ENCODE results near the gene PACRG.

PACRG gene

DNA sequence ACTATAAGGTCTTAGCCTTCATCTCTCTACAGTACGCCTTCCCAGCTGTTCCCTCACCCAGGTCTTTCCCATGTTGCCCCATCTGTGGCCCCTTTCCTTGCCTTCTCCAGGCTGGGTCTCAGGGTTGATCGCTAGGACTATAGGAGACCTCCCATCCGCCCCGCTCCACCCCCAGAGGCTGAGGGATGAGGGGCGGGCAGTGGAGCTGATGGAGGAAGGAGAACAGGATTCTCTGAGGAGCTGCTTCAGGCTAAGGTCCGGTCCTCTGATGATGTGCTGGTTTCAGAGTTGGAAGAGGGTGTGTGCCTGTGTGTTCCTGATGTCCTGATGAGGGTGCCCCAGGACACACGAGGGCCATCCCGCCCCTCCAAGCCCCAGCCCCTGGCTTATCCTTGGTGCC is 531.9 kb downstream of the PACRG start:
- DNase-seq = no peak

DNA sequence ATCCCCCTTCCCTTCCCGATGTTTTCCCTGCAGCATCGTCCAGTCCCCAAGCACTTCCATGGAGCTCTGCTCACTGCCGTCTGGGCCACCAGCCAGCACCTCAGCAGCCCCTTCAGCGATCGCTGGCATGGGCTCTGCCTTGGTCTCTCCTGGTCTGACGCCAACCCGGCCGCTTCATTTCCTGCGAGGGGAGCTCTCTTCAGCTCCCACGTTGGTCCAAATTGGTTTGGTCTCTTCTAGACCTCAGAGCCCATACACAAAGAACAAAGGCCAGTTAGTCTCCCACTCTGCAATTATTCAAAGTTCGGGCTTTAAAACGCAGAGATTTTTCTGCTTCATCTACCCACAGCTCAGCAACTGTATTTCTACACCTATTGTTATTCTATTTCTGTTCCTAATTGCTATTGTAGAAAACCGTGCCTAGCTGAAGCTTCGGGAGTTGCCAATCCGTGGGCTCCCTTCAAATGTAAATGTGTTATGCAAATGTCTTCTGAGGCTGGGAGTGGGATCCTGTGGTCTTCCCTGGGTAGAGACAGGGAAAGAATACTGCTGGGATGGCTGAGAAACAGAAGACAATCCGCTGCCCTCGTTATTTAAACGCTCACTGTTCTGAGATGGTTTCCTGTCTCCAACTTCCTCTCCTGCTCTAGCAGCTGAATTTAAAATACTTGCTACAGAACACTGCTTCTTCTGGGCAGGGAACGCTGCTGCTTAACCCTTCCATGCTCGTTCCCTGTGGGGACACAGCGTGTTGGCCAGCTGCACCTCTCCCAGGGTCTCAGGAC is 532.5 kb downstream of the PACRG start:
- DNase-seq = no peak

DNA sequence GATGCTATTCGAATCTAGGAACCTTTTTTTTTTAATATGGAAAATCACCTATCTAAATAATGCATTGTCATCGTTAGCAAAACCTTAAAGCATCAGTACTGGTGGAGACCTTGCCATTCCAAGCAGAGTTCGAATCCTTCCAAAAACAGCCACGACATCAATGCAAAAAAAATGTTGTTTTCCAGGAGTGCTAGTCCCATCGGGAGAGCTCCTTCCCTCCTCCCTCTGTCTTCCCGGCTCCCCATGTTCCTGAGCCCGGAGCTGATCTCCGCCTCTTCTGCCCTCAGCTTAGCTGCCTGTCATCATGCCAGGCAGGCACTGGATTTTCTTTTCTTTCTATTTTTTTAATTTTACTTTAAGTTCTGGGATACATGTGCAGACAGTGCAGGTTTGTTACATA is 533.1 kb downstream of the PACRG start:
- DNase-seq = no peak

DNA sequence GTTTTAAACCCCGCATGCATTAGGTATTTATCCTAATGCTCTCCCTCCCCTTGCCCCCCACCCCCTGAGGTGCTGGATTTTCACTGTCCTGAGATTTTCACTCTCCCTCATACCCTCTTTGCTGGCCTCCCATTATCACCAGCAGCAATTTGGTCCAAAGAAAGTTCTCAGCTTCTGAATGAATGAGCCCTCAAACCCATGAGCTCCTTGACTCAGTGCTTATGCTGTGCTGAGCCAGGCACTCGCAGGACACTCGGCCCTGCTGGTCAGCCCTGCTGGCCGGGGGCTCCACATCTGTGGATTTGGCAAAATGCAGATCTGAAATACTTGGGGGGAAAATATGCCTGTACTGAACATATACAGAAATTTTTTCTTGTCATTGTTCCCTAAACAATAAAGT is 533.6 kb downstream of the PACRG start:
- no peak for DNase-seq

DNA sequence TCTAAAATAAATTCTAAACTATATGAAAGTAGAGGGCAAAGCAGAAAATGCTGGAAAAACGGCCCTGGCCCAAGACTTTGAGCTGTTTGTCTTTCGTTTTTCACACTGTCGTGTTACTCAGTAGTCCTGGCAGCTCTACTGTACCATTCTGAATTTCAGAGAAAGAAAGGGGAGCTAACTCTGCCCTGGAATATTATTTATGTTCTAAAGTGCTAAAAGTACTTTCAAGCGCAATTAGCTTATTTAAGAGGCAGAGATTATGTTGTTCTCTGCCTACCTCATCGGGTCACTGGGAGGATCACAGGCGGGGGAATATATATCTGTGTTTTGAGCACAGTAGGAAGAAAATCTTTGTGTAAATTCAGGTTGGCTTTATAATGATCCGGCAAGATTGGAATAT is 534.3 kb downstream of the PACRG start:
- DNase-seq = no peak

DNA sequence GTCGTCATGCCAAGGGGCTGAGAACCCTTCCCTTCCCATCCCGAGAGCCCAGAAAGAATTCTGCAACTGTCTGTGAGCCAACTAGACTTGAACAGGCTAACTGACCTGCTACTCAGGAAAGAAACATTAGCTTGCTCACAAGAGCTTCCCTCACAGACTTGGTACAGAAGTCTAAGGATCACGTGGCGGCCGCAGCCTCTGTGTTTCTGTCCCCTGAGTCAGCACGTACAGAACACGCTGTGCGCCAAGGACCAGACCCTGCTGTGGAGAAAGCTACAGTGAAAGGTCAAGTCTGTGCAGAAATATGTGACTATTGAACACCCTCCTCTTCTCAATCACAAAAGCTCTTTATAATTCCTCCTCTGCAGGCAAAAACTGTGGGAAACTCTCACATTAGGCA is 535.4 kb downstream of the PACRG start:
- no peak for DNase-seq

DNA sequence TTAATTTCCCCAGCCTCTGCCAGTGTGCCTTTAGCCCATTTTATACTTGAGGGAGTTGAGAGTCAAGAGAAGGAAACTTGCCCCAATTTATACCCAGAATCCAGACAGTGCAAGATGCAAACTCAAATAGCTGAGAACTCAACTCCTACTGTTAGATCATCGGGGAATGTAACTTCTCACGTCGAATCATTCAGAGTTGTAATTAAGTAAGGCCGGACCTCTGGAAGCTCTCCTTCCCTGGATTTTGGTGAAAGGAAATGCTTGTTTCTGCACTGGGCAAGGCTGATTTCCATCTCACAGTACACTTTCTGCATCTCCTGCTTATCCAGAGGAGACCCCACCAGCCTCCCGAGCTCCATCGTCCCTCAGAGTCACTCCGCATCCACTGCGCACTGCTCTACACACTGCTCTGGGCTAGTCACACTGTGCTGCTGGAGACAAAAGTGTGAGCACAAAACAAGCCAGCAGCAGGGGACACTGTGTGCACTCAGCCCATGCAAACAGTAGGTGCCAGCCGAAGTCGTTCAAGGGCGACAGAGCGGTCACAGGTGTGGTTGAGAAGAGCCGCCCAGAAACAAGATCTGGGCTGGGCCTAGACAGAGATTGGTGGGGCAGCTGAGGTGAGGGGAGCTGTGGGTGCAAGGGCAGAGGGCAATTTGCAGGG is 536.4 kb downstream of the PACRG start:
- DNase-seq = no peak

DNA sequence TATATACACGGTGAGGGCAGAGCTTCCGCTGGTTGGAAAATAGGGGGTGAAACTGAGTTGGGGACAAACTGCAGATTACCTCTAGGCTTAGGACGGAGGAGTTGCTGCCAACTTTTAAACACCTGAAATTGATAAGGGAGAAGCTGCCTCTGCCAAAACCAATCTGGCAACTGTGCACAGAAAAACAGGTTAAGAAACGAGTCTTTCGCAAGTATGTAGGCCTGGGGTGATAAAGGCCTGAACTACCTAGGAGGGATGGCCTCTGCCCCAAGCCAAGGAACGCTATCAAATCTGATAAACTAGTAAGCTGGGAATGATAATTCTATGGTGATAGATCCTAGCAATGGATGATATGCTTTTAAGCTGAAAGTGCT is 536.9 kb downstream of the PACRG start:
- no peak for DNase-seq

DNA sequence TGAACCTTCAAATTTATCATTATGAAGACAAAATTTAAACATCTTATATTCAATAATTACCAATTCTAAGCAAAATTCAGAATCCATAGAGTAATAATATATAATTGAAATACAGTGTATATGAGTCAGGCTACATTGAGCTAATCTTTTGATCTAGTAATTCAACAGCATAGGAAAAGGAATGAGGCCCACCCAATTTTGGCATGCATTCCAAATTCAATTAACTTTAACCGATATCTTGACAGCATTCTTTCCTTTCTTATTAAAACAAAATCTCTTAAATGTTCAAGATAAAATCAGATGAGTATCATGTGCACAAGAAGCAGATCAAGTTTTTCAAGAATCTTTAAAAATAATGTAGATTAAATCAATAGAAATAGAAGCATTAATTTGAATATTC is 553.9 kb downstream of the PACRG start:
- no peak for DNase-seq

DNA sequence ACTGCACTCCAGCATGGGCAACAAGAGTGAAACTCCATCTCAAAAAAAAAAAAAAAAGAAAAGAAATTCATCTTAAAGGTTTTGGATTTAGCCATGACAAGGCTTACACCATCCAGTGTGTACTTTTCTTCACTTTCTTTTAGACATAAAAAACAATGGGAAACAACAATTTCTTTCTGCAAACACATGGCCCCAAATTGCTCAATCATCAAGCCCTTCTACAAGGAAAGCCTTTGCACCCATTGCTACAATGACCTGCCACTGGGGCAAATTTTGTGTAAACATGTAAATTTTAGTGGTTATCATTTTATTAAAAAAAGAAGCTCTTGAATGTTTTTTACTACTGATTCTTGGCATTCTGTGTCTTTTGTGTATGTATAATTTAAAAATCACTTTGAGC is 554.9 kb downstream of the PACRG start:
- DNase-seq = no peak

DNA sequence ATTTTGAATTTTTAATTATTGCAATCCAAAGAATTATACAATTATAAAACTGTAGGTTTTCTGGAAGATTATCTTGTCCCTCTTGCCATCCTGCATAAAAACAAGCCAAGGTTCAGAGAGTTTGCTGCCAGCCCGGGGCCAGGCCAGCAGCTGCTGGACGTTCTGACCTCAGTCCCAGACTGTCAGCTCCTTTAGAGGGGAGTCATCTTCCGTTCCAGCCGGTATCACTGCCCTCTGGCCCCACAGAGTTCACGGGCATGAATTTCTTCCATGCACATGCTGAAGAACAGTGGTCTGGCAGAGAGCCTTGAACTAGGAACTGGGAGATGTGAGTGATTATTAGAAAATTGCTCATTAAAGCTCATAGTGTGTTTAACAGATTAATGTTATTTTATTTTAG is 556.4 kb downstream of the PACRG start:
- DNase-seq = no peak

DNA sequence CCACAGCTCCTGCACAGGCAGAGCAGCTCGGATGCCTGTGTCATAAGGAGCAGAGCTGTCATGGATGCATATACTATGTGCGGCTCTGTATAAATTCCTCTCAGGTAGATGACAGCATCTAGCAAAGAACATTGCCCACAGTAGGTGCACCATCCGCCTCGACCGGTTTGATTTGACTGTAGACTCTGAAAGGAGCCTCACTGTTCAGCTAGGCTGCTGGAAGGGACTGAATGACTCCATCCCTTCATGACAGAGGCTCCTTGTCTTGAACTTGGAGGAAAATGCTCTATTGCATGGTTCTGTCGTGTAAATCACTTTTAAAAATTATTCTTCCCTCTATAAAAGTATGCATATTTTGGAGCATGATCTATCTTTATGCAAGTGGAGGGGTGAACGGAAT is 557.9 kb downstream of the PACRG start:
- no peak for DNase-seq

DNA sequence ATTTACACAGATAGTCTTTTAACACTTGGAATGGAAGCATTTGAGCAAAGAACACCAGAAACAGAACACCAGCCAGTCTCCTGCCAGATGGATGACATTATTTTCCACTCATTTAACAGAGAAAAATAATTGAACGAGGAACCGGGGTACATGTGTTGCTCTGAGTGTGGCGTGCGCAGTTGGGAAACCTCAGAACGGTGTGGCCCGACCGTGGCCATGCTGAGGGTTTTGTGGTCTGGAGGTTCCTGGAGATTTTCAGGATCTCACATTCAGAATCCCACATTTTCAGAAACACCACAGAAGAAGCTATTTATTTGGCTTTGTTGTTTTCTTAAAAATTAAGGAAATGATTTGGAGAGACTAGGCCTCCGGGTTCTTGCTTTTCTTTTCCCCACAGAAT is 559.9 kb downstream of the PACRG start:
- no peak for DNase-seq

DNA sequence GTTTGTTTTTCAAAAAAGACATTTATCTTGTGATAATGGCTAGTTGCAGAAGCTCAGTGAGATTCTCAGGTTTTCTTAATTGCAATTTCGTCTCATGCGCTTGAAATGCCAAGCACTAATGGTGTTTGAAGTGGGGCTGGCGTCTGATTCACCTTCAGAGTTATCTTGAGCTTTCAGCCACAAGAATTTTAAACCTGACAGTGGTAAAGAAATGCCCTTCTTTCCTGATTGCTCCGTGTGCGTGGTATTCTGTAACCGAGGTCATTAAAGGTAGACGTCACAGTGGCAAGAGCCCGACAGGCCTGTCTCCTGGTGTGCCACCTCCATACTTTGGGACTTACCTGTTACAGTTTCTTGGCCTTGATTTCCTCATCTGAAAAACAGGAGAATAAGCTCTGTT is 560.3 kb downstream of the PACRG start:
- no peak for DNase-seq

DNA sequence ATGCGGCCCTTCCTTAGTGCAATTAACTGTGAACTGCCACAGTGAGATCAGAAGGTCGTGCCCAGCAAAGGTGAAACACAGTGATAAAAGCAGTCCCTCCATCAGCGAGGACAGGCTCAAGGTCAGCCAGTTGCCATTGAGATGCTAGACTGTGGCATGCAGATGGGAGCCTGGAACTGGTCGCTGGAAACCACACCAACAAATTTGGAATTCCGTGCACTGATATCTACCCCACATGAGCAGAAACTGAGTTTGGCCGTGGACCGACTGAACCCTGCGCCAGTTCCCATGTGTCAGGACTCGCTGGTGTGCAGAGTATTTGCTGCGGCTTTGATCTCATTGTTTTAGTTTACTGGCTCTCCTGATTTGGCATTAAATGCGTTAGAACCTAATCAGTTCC is 561.1 kb downstream of the PACRG start:
- no peak for DNase-seq

DNA sequence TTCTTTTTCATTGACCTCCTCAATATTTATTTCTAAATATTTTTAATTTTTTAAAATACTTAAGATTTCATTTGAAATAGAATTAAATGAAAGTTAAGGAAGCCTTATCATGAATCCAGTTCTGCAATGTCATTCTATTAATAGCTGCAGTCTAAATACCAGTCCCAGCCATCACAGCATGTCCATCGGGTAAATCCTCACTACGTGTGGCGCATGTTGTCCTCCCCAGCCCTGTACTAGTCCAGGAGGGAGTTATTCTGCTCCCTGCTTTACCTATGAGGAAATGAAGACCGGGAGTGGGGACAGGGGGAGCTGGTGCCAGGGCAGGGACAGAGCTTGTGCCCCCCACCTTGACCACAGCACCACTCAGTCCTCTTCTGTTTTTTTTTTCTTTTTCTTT is 561.7 kb downstream of the PACRG start:
- no peak for DNase-seq

DNA sequence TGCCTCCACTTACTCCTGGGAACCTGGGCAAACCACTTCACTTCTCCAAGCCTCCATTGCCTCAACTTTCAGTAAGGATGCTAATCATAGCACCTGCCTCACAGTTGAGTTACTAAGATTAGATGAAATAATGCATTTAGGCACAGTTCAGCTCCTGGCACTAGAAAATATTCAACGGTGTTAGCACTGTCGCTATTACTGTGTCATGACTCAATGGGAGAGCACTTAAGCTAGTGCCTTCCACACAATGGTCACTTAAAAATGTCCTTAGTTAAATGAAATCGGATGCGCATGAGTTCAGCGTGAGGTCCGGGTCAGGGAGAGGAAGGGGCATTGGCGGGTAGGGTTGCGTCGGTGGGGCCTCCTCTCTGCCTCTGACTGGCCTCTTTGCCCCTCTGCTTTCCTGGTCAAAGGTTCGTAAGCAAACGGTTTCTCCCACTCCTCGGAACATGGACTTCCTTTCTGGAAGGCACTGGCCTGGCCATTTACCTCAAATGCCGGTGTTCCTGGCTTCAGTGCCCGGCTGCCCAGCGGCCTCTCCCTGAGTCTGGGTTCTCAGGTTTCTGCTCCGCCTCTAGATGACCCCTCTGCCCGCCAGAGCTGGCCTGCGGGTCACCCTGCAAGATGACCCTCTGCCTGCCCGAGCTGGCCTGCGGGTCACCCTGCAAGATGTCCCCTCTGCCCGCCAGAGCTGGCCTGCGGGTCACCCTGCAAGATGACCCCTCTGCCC is 562.9 kb downstream of the PACRG start:
- no peak for DNase-seq

DNA sequence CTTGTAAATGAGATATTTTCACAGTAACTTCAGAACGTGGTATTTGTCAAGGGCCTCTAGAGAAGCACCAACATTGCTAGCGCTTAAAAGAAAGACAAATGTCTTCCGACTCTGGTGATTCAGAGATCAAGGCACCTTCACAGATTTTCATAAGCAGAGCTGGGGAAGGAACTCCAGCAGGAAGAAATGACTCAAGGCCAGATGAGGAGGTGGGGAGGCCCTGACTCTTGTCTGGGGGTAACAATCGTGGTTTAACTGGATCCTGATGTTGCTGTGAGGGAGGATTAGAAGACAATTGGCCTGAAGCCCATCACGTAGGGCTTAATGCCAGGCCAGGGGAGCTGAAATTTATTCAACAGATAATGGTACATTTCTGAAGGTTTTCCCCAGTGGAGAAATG is 563.8 kb downstream of the PACRG start:
- DNase-seq = no peak

DNA sequence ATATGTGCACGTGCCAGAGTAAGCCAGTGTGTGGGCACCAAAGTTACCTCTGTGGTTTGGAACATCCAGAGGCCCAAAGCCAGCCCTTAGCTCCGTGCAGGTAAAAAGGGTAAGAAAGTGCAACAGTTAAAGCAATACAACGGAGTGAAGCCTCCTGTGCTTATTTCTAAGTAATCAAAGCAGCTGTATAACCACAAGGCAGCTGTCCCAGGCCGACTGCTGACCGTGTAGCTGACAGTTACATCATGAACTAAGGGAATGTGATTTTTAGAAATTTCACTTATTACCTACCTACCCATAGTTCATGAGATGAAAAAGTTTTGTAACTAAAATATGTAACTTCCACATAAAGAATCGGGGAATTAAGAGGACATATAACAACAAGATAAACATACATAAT is 565.5 kb downstream of the PACRG start:
- no peak for DNase-seq

DNA sequence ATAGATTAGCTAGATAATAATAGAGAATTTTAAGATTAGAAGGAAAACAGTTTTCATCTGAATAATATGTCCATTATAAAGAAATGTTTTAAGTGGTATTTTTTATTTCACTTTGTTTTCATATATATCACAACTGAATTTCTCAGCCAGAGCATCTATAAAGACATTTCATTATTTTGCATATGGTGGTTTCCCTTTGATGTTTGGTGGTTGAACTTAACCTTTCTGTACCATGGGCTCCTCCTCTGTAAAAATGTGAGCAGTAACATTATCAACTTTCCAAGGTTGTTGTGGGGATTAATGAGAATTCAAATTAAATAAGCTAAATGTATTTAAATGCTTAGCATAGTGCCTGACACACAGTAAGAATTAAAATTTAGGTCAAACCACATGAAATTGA is 567.0 kb downstream of the PACRG start:
- no peak for DNase-seq

DNA sequence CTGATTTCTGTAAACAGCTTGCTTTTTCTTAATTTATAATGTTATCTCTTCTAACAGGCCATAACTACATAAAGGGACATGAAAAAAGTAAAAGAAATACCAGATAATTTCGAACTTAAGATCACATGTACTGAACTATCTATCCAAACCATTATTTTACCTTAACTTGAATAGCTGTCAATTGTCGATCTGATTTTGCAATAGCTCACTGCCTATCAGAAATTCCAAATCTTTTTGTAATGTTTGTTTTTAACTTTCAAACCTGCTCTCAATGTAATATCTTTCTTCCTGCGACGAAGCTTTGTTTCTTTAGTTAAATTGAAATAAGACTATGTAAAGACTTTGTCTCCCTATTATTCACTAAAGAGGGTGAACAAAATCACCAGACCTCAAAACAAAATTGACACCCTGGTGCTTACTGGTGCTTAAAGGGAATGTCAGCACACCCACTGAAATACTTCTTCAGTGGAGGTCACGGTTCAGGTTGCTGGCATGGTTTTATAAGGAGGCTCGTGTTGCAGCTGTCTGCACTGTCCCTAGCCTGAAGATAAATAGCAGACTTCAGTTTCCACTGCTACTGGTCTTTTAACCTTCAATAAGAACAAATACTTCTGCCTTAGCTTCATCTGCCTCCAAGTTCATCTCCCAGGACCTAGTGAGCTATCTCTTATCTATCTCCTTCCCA is 569.2 kb downstream of the PACRG start:
- no peak for DNase-seq

DNA sequence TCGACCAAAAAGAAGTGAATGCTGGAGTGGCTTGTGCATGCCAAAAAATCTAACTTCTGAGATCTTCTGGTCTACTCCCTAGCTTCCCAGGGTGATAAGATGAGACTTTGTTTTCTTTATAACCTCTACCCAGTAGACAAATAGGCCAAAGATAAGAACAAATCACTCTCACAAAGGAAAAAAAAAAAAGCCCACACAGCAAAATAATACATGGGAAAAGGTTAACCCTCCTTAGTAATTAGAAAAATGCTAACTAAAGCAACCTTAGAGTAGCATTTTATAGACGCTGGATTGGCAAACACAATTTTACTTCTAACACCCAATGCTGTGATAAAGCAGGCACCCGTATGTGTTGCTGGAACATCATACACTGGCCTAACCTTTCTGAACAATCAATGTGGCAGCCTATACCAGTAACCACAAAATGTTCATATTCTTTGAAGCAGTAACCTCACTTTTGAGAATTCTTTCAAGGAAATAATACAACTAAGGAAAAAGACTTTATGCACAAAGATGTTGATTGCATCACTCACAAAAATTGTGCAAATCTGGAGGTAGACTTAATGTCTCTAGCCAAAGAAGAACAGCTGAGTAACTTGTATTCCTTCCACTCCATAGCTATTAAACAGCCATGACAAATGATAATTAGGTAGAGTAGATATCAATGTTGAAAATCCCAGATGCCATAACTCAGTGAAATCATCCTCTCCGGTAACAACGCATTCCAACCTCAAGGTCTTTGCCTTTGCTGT is 570.5 kb downstream of the PACRG start:
- no peak for DNase-seq

DNA sequence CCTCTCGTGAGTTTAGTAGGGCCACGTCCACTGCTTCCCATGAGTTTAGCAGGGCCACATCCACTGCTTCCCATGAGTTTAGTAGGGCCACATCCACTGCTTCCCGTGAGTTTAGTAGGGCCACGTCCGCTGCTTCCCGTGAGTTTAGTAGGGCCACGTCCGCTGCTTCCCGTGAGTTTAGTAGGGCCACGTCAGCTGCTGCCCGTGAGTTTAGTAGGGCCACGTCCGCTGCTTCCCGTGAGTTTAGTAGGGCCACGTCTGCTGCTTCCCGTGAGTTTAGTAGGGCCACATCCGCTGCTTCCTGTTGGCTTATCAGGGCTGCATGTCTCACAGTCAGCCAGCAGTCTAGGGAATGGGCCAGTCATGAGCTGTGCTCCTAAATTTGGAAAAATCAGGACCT is 573.1 kb downstream of the PACRG start:
- DNase-seq = no peak
